HG03280 (cell line): Measurements from ENCODE around the gene EEIG1.
A peak's percentile ranks its signal among the peaks of the same experiment; 100 is the strongest.

Experiments used
- ATAC-seq: cut with Tn5 transposase; IDR thresholded peaks from one replicate; pipeline ENCODE4 v1.9.1; 2021; ENCODE audit warnings: mild to moderate bottlenecking, moderate library complexity; ENCODE audit not compliant: unreplicated experiment

EEIG1 gene

DNA sequence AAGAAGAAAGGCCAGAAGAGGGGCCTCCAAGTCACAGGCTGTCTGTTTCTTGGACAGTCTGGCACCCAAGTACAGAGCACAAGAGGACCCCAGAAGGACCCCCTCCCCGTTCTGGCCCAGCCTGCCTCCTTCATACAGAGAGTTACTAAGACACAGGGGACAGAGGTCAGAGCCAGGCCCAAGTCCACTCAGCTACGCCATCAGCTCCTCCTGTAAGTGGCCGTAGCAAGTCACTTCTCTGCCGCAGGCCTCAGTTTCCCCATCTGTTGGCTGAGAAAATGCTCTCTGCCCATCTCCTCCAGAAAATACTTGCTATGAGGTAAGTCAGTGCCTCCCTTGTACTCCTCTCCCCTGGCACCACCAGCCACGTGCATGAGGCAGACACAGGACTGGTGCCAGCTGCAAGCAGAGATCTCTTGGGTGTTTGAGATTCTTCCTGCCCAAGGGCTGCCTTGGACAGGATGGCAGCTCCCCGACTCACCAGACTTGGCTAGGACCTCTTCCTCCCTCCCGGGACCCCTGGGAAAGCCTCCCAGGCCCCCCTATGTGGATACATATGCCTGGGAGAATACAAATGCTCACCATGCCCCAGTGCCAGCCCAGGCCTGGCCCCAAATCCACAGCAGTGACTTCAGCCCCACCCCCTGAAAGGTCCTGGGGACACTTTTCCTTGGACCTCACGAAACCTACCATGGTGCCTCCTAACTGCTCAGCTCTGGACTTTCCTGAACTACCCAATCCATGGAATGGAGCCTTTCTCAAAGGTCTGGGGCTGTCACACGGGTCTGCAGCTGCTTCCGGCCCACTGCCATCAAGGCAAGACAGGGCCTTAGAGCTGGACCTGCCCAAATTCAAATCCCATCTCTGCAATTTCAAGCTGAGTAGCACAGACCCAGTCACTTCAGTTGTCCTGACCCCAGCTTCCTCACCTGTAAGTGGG lies 5.1 kb downstream of the EEIG1 start:
- no peak for ATAC-seq

DNA sequence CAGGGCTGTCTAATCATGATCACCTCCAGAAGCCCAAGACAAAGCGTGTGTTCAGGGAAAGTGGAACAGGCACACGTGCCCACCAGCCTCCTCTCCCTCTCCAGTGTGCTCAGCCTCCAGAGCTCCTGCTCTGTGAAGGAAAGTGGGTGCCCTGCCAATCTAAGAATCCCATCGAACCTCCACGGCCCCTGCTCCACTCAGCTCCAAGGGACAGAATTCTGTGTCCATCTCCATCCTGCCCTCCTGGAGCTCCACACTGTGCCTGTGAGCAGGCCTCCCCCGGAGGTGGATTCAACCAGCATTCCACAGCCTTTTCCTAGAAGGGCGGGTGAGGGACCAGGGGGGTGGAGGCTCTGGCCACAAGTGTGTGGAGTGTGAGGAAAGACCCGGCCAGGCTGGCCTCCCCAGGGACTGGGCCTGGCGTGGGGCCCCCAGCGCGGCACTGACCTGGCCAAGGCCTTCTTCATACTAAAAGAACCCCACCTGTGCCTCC lies 6.0 kb downstream of the EEIG1 start:
- no peak for ATAC-seq

DNA sequence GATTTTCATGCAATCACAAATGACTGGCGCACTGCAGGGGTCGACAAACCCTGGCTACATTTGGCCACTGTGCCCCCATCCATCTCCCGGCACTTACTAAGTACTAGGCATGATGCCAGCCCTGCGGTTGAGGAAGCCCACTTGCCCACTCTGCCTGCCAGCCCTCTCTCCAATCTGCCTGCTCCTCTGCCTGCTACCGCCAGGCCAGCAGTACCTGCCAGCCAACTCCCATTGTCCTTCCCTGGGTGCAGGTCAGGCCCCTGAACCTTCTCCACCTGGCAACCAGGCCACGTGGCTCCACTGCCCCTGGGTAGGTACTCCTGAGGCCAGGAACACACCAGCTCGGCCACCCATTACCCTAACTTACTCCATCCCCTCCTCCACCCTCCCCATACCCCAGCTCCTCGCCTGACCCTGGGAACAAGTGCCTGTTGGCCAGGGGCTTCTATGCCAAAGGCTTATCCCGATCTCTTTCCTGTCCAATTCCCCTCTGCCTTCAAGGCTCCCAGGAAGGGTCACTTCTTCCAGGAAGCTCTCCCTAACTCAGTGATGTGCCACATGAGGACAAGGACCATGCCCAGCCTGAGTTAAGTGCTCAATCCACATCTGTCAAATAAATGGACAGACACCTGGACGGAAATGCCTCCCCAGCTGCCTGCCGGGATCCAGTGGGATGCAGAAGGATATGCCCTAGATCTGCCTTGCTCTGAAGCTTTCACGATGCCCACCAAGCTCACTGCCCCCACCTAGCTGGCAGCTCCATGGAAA lies 6.6 kb downstream of the EEIG1 start:
- no peak for ATAC-seq

DNA sequence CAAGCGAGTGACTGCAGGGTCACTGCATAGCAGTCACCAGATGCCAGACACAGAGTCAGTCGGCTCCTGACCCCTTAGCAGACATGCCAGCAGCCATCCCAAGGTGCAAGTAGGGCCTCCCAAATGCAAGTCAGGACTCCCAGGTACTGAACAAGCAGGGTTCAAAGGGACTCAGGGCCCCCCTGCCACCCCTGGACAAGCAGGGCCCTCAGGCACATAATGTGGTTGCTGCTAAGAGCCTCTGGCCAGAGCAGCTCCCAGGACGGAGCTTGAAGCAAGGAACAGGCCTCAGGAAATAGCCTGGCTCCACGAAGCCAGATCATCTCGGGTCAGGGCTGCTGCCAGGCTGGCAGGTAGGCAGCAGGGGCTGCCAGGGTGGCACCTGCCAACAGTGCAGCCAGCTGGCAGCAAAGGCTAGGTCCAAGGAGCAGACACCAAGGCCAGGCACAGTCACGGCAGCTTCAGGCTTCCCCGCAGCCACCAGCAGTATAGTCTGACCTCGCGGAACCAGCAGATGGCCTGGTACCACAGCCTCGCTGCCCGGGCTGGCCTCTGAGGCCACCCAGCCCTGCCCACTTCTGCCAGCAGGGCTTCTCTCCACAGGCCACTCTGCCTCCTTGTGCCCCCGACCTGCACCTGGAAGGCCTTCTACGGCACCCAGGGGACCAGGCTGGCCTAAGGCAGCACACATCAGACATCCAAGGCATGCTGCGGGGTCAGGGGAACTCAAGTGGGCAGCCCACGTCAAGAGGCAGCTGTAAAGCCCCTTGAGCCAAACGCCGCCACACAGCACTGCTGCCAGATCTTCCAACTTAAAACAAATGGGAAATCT lies 7.4 kb downstream of the EEIG1 start:
- ATAC-seq: no peak

DNA sequence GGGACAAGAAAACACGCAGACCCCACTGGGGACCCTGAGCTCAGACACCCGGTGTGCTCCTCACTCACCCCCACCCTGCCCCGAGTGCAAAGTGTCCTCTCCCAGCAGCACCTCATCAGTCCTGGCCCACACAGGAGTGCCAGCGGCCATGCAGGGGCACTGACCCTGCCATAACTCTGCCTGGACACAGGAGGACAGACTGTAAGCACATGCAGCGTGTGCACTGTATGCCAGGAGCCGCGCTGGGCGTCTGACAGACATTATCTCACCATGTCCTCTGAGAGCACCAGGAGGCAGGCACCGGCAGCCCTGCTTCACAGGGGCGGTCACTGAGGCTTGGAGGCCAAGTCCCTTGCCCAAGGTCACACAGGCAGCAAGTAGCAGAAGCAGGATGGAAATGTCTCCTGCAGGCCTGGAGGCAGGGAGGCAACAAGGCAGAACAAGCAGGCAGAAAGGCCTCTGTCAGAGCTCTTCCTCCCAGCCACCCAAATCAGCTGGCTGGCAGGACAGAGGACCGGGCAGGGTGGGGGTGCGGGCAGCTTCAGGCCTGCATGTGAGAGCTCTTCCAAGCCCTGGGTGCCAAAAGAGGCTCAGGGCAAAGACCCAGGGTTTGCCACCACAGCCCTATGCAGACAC lies 8.4 kb downstream of the EEIG1 start:
- no peak for ATAC-seq

DNA sequence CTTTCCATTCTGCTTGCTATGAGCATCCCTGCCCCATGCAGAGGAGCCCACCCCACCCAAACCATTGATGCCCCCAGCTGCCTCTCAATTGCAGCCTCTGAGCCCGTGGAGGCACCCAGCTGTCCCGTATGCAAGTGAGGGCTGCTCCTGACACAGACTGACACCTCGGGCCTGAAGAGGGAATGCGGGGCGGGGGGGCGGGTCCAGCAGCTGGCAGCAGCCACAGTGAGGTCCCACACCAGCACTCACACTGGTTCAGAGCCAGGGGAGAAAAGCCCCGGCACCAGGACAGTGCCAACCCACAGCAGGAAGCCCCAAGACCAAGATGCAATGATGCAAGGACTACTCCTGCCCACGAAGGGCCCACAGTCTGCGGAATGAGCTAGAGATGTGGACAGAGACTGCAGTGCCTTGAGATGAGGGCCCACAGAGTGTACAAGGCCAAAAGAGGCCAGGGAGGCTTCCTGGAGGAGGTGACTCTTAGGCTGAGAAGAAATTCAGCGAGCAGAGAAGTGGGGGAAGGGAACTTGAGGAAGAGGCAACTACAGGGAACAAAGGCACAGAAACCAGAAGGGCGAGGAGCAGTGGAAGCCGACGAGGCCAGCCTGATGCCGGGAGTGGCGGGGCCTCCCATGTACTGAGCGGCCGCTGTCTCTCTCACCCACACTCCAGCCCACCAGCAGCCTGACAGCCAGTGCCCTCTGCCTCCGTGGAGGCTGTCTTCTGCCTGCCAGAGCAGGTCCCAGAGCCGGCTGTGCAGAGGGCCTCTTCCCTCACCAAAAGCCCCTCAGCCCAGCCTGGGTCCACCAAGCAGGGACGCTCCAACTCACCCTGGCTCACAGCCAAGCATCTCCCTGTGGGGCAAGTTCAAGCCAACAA lies 9.2 kb downstream of the EEIG1 start:
- ATAC-seq: peak; percentile 5

DNA sequence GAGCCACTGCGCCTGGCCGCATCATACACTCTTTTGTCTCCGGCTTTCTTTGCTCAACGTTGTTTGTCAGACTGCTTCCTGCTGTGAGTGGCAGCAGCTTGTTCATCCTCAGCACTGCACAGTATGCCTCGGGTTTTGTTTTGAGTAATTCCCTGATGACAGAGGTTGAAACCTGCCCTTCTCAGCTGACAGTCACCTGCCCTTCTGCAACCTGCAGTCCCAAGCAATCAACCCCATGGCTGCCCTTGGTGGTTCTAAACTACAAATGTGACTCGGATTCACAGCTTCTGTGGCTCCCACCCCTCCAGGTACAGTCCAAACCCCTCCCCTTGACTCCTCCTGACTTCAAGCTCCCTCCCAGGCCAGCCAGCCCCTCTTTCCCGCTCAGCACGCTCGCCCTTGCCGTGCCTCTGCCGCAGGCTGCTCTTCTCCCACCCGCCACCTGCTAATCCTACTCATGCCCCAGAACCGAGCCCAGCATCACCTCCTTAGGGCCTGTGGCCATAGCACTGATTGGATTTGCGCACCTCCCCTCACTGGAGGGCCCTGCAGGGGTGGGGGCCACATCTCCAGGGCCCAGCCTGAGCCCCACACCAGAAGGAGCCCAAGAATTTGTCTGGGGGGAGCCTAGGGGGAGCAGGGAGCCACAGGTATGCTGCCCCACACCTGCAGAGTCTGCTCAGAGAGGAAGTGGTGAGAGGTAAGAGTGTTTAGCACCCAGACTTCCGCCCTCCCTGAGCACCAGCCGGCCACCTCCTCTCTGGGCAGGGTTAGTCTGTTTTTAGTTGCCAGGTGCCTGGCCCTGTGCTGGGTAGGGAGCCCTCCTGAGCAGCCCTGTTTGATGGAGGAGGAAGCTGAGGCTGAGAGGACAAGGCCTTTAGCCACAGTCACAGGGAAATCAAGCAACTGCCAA lies 10.1 kb downstream of the EEIG1 start:
- peak; percentile 73 for ATAC-seq

DNA sequence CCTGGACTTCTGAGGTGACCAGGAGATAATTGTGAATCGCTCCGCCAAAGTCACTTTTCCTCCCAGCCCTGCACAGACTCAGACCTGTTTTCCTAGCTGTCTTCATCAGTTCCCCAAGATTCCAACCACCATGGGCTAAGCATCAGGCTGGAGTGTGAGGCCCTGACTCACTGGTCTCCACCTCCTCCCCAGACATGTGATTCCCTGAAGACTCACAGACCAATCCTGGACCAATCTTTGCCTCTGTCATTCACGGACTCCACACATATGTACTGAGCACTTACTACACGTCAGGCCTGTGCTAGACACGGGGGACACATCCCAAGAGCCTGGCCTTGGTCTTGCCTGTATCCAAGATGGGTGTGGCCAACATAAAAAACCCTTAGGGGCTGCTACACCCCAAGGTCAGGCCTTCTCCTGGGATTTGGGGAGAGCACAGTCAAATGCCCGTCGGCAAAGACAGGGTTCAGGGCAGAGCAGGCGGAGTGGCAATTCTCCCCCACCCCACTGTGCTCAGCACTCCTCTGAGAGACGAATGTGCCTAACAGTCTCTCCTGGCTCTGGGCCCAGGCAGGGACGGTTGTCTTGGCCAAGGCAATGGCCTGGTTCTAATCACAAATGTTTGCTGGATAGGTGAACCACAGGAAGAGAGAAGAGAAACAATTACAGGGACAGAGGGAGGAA lies 11.9 kb downstream of the EEIG1 start:
- no peak for ATAC-seq

DNA sequence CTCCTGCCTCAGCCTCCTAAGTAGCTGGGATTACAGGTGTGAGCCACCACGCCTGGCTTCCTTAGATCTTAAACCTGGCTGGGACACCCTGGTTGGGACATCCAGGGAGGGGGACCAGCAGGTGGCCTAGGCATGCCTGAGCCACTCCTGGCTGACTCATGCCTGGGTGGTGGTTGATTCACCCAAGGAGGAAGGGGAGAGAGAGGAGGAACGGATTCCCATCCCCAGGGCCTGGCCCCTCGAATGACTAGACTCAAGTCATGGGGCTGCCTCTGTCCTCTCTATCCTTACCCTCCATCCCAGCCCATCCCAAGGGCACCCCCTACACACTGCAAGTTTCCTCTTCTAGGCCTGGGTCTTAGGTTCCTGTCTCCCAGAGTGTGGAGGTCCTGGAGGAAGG lies 12.7 kb downstream of the EEIG1 start:
- no peak for ATAC-seq

DNA sequence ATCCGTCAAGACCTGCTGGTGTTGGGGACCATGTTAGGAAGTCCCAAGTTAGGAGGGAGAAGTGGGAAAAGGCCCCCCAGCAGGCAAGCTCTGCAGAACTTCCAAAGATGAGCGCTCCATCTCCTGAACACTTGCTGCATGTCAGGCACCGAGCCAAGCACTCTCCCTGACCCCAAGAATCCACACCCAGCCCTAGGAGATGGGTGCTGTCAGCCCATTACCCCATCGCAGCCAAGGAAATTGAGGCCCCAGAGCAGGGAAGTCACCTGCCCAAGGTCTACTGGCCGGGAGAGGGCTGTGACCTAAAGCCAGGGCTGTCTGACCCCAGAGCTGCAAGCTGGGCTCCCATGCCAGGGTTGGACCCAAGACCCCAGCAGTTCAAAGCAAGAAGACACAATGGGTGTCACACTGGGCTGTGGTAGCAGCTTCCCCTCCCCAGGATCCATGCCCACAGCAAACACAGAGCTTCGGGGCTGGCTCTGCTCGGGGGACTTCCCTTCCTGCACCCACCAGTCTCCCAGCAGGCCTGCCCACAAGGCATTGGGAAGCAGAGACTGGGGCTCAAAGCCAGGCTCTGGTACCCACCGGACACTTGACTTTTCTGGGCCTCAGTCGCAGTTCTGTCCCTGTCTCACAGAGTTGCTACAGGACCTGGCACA lies 13.5 kb downstream of the EEIG1 start:
- ATAC-seq: no peak

DNA sequence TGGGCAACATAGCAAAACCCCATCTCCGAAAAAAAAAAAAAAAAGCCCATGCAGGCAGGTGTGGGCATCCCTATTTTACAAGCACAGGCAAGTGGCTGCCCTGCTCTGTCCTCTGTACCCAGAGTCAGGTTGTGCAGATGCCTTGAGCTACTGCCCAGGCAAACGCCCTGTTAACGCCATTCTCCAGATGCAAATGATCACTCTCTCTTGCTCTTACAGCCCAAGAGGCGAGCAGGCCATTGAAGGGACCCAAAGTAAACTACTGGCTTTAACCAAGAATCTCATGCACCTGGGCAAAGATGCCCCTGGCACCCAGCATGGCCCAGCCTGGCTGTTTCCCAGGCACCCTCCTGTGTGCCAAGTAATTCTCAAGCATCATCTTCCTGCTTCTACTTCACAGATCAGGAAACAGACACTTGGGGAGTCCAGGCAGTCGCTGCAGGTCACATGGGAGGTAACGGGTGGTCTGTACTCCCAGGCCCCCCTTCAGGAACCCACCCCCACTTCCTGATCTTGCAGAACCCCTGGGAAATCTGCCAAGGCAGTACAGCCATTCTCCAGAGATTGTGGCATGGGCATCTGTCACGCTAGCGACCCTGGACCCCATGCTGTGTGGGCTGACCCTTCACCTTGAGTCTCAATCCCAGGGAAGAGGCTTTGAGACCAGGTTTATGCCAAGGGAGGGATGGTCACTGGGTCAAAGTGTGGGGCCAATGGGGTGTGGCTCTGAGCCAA lies 14.2 kb downstream of the EEIG1 start:
- no peak for ATAC-seq

DNA sequence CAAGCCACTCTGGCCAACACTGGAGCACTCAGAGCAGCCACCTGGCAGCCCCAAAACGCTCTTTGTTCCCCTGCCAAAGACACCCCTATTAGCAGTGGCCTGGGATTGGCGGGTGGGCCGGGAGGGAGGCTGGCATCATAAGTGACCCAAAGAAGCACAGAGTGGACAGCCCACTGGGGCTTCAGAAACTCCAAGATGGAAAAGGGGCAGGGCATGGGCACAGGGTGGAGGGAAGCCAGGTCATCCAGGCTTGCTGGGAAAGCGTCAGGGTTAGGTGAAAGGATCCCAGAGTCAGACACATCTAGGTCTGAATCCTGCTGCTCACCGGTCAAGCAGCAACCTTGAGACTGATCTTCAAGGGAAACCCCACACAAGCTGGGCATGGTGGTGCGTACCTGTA lies 14.8 kb downstream of the EEIG1 start:
- ATAC-seq: no peak

DNA sequence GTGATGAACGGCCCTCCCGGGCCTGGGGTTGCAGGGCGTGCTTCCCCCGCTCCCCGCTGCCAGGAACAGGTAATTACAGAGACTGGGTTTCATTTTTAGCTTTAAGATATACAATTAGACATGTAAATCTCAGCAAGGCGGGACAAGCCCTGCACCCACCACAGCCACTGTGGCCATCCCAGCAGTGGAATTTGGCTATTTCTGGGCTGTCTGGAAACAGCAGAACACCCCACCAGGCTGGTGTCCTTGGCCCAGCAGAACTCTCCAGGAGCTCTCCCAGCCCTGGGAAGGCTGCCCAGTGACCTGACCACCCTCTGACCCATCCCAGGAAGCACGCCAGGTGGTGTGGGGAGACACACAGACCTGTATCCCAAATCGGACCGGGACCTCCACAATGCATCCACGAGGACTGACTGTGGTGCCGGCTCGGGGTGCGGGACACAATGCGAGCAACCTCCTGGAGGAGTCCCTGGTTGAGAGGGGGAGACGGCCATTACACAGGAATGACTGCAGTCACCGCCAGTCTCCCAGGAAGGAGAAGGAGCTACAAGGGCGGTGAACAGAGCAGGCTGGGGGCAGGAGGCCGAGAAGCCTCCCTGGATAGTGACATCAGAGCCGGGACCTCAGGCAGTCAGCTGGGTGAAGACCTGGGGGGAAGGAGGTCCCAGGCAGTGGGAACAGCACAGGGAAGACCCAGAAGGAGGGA lies 17.3 kb downstream of the EEIG1 start:
- no peak for ATAC-seq

DNA sequence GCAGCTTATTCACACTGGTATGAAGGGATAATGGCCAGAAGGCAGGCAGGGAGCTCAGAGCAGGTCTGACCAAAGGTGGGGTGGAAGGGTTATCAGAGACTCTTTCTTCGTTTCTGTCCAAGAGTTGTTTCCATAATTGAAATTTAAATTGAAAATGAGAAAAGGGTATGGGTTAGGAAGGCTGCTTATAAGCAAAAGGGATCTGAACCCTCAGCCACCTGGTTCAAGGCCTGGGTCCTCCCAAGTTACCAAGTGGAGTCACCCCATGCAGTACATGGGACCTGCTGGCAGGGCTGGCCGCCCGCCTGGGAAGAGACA lies 17.8 kb downstream of the EEIG1 start:
- ATAC-seq: no peak

DNA sequence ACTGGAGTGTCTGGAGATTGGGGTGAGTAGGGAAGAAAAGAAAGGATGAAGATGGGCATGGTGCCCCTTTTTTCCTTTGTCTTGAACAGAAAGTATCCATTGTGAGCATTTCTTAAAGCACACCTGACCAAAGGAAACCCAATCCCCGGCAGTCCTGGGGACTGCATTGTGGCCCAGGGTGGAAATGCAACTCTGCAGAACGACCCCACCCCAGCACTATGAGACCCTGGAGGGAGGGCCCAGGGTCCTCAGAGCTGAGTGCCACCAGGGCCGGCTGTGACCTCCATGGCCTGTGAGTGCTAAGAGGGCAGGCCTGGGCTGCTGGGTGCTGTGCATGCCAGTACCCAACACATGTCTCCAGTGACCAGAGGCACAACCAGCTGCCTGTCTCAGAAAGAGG lies 18.5 kb downstream of the EEIG1 start:
- ATAC-seq: no peak

DNA sequence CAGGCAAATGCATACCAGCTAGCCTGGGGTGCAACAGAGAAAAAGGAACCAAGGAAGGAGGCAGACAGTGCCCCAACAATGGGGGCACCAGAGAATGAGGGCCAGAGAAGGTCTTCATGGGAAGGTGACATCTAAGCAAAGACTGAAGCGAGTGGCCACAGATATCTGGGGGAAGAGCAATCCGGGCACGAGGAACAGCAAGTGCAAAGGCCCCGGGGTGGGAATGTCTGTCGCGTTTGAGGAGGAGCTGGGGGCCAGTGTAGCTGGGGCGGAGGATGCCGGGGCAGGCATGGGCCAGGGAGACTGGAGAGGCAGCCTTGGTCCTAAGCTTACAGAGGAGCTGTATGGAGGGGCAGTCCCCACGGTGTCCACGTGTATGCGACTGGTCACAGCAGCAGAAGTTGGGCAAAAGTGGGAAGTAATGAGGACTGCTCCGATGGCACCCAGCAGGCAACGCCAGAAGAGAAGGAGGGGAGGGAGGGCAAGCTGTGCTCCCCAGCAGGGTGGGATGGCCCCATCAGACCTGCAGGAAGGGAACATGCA lies 19.1 kb downstream of the EEIG1 start:
- ATAC-seq: no peak
